Measurements from ENCODE around the gene SYNJ2.
A peak's percentile ranks its signal among the peaks of the same experiment; 100 is the strongest.
"Not testable (repeated sequence)": the region's sequence is repeated elsewhere in the genome, so short reads cannot be mapped to it uniquely, and the experiment has no call there.

Gene SYNJ2

GRCh38 chr6:157981395-157982101 is at the start of gene SYNJ2:
SYNJ2 (plus strand) TSS chr6:157981863; CDS start chr6:157981962, 99 bp downstream.
- DNase-seq, result peak; percentile 85

- DNase-seq, result no peak
Observed at GRCh38 chr6:157935786-157936185, 45.9 kb upstream of the SYNJ2 start.

- no peak for DNase-seq
Observed at GRCh38 chr6:157937318-157937717, 44.3 kb upstream of the SYNJ2 start.

GRCh38 chr6:157937916-157938315 is 43.7 kb upstream of the SYNJ2 start:
- DNase-seq, result no peak

- peak; percentile 86 for DNase-seq
Observed at GRCh38 chr6:157940375-157941036, 41.2 kb upstream of the SYNJ2 start.

GRCh38 chr6:157941101-157941863 is 40.4 kb upstream of the SYNJ2 start:
- no peak for DNase-seq

- DNase-seq, result no peak
Observed at GRCh38 chr6:157942351-157942750, 39.3 kb upstream of the SYNJ2 start.

- no peak for DNase-seq
Observed at GRCh38 chr6:157943249-157943963, 38.3 kb upstream of the SYNJ2 start.

- no peak for DNase-seq
Observed at GRCh38 chr6:157943964-157944283, 37.7 kb upstream of the SYNJ2 start.

- peak; percentile 64 for DNase-seq
Observed at GRCh38 chr6:157944983-157945931, 36.4 kb upstream of the SYNJ2 start.

GRCh38 chr6:157946053-157946617 is 35.5 kb upstream of the SYNJ2 start:
- DNase-seq, result no peak

GRCh38 chr6:157946865-157947532 is 34.7 kb upstream of the SYNJ2 start:
- no peak for DNase-seq

- not testable (repeated sequence) for DNase-seq
Observed at GRCh38 chr6:157950899-157951298, 30.8 kb upstream of the SYNJ2 start.

- no peak for DNase-seq
Observed at GRCh38 chr6:157951828-157952227, 29.8 kb upstream of the SYNJ2 start.

- DNase-seq, result no peak
Observed at GRCh38 chr6:157952861-157953351, 28.8 kb upstream of the SYNJ2 start.

- DNase-seq, result no peak
Observed at GRCh38 chr6:157953580-157954091, 28.0 kb upstream of the SYNJ2 start.

- DNase-seq, result no peak
Observed at GRCh38 chr6:157954150-157955117, 27.2 kb upstream of the SYNJ2 start.

- no peak for DNase-seq
Observed at GRCh38 chr6:157955675-157956074, 26.0 kb upstream of the SYNJ2 start.

GRCh38 chr6:157956171-157956730 is 25.4 kb upstream of the SYNJ2 start:
- DNase-seq, result no peak

Data from activated CD4-positive, alpha-beta T cell treated with anti-CD3 and anti-CD28 coated beads for 48 hours (primary cell).